ENCODE measurements around the gene C10orf143. TPM values are rescaled to one million over a fixed set of nuclear protein-coding genes. Genes with fewer than 3 reads are reported as not detected.

The C10orf143 gene
- total RNA-seq, result 1 to 10 TPM in 5 of 6 experiments, under 1 TPM in 1; 0.68 to 2.9 (median 1.6) TPM
- long read RNA-seq, result 0 reads

DNA sequence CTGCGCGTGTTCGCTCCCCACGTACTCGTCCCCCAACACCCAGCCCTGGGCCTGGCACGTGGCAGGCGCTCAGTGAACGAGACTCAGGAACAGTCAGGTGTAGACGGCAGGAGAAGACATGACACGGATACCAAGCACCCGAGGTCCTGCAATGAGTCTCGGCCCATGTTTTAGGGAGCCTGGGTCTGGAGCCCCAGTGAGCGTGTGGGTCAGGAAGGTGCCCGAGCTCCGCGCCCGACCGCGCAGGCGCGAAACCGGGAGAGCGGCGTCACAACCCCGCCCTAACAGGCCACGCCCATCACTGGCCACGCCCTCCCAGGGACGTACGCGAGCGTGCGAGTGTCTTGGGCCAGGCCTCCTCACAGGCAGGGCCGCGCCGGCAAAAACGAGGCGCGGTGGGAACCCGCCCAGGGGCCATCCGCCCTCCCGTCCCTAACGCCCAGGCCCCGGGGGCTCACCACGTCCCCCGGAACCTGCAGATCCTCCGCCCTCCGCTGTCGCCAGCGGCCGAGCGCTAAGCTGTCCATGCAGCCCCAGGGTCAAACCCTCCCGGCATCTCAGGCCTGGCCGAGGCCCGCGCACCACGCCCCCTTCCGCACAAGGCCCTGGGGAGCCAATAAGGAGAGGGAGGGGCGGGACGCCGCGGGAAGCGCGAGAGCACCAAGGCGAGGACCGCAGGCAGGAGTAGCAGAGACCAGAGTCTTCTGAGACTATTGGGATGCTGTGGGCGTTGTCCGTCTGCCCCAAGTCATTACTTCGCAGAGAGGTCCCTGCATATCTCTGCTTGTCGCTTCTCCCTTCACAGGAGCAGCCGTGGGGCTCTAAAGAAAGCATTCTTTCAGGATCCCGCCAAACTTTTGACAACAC, at the start of gene C10orf143:
TSS of gene C10orf143 (minus strand) at position 585 of the 867 bp plus-strand sequence. CDS start at position 527, 58 bp downstream.
- no peaks in the 10 kb centered on the region for H3K36me3 ChIP-seq
- H3K9me3 ChIP-seq, result no peaks in the 10 kb centered on the region
- intact Hi-C loops (cut with DNase I), result no loop called here
- peak; percentile 87 for TF ChIP-seq POLR2A (IDR thresholded peaks at IDR 0.05)
- TF ChIP-seq, protein P1, sequence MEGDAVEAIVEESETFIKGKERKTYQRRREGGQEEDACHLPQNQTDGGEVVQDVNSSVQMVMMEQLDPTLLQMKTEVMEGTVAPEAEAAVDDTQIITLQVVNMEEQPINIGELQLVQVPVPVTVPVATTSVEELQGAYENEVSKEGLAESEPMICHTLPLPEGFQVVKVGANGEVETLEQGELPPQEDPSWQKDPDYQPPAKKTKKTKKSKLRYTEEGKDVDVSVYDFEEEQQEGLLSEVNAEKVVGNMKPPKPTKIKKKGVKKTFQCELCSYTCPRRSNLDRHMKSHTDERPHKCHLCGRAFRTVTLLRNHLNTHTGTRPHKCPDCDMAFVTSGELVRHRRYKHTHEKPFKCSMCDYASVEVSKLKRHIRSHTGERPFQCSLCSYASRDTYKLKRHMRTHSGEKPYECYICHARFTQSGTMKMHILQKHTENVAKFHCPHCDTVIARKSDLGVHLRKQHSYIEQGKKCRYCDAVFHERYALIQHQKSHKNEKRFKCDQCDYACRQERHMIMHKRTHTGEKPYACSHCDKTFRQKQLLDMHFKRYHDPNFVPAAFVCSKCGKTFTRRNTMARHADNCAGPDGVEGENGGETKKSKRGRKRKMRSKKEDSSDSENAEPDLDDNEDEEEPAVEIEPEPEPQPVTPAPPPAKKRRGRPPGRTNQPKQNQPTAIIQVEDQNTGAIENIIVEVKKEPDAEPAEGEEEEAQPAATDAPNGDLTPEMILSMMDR (IDR thresholded peaks at IDR 0.05), result no peak
- peaks cover 0 to 9% (median 3%) of the 10 kb centered on the region in 4 donors for H3K4me1 ChIP-seq
- under 1% methylated on average over 41 of the region's 71 CpGs for WGBS (ENCODE audit: insufficient coverage, low coverage, low lambda C conversion rate, missing lambda C conversion rate)
- ATAC-seq (peak; percentile 90 to 95 (median 92)), DNase-seq (peak; percentile 99)
- peak within 1 kb of the TSS; percentile 68 to 89 (median 75) for H3K27ac ChIP-seq
- peak within 1 kb of the TSS; percentile 71 to 92 (median 86) for H3K4me3 ChIP-seq
- H3K27me3 ChIP-seq, result no peaks in the 10 kb centered on the region

DNA sequence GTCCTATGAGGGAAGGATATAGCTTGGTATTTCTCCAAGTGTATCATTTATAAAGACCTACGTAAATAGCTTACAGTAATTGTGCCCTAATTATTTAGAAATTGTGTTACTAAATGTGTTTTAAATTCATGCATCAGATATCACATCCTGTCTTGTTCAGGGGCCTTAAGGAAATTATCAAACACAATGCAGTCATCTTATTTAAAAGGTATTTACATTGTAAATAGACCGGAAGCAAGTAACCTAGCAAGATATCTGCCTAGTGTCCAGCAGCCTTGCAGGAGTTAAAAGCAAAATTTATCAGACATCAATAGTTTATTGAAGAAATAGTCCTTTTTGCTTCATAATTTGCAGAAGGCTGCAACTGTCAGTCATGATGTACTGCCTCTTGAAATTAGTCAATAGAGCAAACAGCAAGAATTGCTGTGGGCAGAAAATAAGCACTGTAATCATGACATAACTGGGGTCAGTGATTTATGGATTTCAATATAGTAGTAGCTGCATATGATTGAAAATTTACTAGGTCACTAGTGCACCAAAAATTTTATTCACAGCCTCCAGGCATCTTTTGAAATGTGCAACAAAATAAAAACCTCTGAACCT, 48.7 kb upstream of the C10orf143 start:
- 70% methylated on average over 2 of the region's 2 CpGs for WGBS (ENCODE audit: insufficient coverage, low coverage, low lambda C conversion rate, missing lambda C conversion rate)
- no peak for ATAC-seq
- Histone ChIP-seq H3K27ac (no peak overlapping the region), H3K4me1 (peaks cover 0 to 10% (median 0%) of the 10 kb centered on the region in 4 donors), H3K36me3 (peaks cover 0 to 32% (median 4%) of the 10 kb centered on the region in 4 donors), H3K27me3 (no peaks in the 10 kb centered on the region), H3K4me3 (no peak overlapping the region), H3K9me3 (no peaks in the 10 kb centered on the region)
- no peak for DNase-seq
- TF ChIP-seq, protein P1 (IDR thresholded peaks at IDR 0.05), result no peak
- no peak for TF ChIP-seq POLR2A (IDR thresholded peaks at IDR 0.05)
- intact Hi-C loops (cut with DNase I), result no loop called here

DNA sequence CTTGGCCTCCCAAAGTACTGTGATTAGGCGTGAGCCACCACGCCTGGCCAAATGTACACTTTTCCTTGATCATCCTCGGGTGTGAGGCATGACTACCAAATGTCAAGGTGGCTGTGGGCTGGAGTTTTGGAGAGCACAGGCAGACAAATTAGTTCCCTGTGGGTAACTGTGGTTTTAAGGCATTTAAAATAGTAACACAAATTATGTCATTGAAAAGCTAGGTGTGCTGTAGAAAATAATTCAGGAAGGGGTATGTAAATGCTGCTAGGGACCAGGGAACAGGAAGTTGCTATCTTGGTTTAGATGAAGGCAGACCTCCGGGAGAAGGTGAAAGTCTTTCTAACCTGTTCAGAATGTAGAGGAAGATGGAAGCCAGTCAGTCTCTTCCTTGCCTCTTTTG, 35.4 kb upstream of the C10orf143 start:
- ATAC-seq (no peak), DNase-seq (no peak)
- no peak overlapping the region for H3K4me3 ChIP-seq
- WGBS (ENCODE audit: insufficient coverage, low coverage, low lambda C conversion rate, missing lambda C conversion rate), result 55% methylated on average over 4 of the region's 4 CpGs
- peaks cover 0 to 15% (median 2%) of the 10 kb centered on the region in 4 donors for H3K36me3 ChIP-seq
- intact Hi-C loops (cut with DNase I), result no loop called here
- no peaks in the 10 kb centered on the region for H3K9me3 ChIP-seq
- H3K27me3 ChIP-seq, result no peaks in the 10 kb centered on the region
- no peaks in the 10 kb centered on the region for H3K4me1 ChIP-seq
- H3K27ac ChIP-seq, result no peak overlapping the region
- TF ChIP-seq POLR2A (IDR thresholded peaks at IDR 0.05), result no peak
- TF ChIP-seq, protein P1 (IDR thresholded peaks at IDR 0.05), result no peak

DNA sequence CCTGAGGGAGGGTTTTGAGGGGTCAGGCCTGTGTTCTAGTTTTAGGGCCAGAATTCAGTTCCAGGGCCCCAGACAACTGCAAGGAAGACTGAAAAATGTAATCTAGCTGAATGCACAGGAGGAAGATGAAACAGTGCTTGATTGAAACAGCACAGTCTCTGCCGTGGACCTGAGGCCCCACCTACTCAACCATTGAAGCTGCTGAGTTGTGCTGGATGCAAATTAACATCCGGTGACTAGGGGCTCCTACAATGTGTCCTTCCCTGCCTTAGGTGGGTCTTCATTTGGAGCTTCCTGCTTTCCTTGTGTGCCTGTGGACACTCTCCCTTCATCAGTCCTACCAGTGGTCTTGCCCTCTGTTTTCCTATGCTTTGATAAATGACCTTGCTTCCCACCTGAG, 31.2 kb upstream of the C10orf143 start:
- 67% methylated on average over 1 of the region's 2 CpGs for WGBS (ENCODE audit: insufficient coverage, low coverage, low lambda C conversion rate, missing lambda C conversion rate)
- no peak for ATAC-seq
- Histone ChIP-seq H3K36me3 (peaks cover 0 to 11% (median 2%) of the 10 kb centered on the region in 4 donors), H3K9me3 (no peaks in the 10 kb centered on the region), H3K4me1 (peaks cover 0 to 14% (median 6%) of the 10 kb centered on the region in 4 donors), H3K27me3 (no peaks in the 10 kb centered on the region), H3K27ac (no peak overlapping the region), H3K4me3 (no peak overlapping the region)
- intact Hi-C loops (cut with DNase I), result no loop called here
- DNase-seq, result no peak
- TF ChIP-seq POLR2A (IDR thresholded peaks at IDR 0.05), result no peak
- TF ChIP-seq, protein P1 (IDR thresholded peaks at IDR 0.05), result no peak
